Coronary artery (tissue), 2 donors: ENCODE results near the gene PTOV1.

ENCODE experiments used
- DNase-seq: peaks from one replicate; pipeline ENCODE4 v3.0.0-alpha.2; 2017; ENCODE audit warnings: low spot score
- H3K27ac ChIP-seq, 2 donors: fragments of 200-600 bp; sonication (generic); one replicate each; pipeline ENCODE4 v1.5.1; 2016 to 2019
- H3K4me3 ChIP-seq: fragments of 200-600 bp; sonication (generic); 2 replicates; pipeline ENCODE4 v1.5.1; 2016; ENCODE audit warnings: mild to moderate bottlenecking, moderate library complexity
- TF ChIP-seq, protein P1 (sequence below): fragments of 200-600 bp; sonication (generic); IDR thresholded peaks from one replicate; pipeline ENCODE4 v1.5.1; 2019; ENCODE audit warnings: antibody characterized with exemption

Gene PTOV1

GRCh38 chr19:49876422-49877019 is 25.6 kb downstream of the PTOV1 start:
- H3K27ac ChIP-seq, result peak overlapping the region; percentile 99 to 100
- H3K4me3 ChIP-seq, result peak overlapping the region; percentile 94
- TF ChIP-seq, protein P1, sequence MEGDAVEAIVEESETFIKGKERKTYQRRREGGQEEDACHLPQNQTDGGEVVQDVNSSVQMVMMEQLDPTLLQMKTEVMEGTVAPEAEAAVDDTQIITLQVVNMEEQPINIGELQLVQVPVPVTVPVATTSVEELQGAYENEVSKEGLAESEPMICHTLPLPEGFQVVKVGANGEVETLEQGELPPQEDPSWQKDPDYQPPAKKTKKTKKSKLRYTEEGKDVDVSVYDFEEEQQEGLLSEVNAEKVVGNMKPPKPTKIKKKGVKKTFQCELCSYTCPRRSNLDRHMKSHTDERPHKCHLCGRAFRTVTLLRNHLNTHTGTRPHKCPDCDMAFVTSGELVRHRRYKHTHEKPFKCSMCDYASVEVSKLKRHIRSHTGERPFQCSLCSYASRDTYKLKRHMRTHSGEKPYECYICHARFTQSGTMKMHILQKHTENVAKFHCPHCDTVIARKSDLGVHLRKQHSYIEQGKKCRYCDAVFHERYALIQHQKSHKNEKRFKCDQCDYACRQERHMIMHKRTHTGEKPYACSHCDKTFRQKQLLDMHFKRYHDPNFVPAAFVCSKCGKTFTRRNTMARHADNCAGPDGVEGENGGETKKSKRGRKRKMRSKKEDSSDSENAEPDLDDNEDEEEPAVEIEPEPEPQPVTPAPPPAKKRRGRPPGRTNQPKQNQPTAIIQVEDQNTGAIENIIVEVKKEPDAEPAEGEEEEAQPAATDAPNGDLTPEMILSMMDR, result no peak
- peak; percentile 99 for DNase-seq

- TF ChIP-seq, protein P1, result no peak
- peak within 1 kb of the TSS; percentile 99 to 100 for H3K27ac ChIP-seq
- peak within 1 kb of the TSS; percentile 94 for H3K4me3 ChIP-seq
- peak; percentile 100 for DNase-seq
Observed at GRCh38 chr19:49877020-49877878, 26.3 kb downstream of the PTOV1 start, which contains the start of the genes AKT1S1 and TBC1D17. Gene AKT1S1 (minus strand): TSS chr19:49877355. CDS start chr19:49873295, 4,060 bp downstream. Gene TBC1D17 (plus strand): TSS chr19:49877702. CDS start chr19:49877724, 22 bp downstream.

- DNase-seq, result peak; percentile 99
- TF ChIP-seq, protein P1, result no peak
- H3K27ac ChIP-seq, result peak overlapping the region; percentile 99 to 100
- H3K4me3 ChIP-seq, result peak overlapping the region; percentile 94
Observed at GRCh38 chr19:49877879-49878743, 27.2 kb downstream of the PTOV1 start.

DNA sequence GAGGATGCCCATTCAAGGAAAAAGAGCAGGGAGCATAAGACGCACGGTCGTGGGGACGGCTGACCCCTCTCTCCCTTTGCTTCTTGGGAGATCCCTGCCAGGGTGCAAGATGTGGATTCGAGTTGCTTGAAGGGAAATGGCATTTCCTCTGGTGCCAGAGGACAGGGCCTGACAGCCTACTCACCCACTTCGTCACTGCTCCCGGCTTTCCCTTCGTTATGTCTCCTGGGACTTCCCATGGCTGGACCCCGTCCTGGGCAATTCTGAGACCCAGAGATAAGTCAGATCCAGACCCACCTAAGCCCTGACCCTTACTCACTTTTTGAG is 27.7 kb downstream of the PTOV1 start:
- TF ChIP-seq, protein P1, result no peak
- H3K4me3 ChIP-seq, result peak overlapping the region; percentile 94
- H3K27ac ChIP-seq, result peak overlapping the region; percentile 99 to 100
- no peak for DNase-seq

GRCh38 chr19:49879243-49879963 is 28.4 kb downstream of the PTOV1 start:
- DNase-seq, result no peak
- TF ChIP-seq, protein P1, result no peak
- no peak overlapping the region for H3K4me3 ChIP-seq
- no peak overlapping the region for H3K27ac ChIP-seq

DNA sequence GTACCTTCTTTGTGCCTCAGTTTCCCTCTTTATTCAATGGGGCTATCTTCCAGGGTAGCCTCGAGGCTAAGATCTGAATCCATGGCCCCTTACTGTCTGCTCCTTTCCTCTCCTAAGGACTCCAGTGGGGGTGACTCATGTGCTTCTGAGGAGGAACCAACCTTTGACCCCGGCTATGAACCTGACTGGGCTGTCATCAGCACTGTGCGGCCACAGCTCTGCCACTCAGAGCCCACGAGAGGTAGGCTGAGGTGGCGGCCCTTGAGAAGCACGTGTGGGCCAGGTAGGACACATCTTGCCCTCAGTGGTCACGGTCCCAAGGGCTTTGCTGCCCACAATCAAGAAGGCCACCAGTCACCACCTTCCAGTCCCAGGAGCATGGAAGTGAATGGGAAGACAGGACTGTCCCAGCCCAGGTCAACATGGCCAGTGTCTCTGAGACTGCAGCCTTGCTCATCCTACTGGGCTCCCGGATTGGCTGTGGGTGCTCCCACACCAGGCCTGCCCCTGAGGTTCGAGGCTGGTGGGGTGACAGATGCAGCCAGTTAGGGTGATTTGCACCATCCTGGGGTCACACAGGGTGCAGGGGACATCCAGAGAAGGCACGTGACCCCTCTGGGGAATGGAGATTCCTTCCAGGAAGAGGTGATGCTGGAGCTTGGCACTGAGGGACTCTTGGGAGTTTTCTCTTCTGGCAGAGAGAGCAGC is 29.4 kb downstream of the PTOV1 start:
- no peak overlapping the region for H3K27ac ChIP-seq
- TF ChIP-seq, protein P1, result no peak
- no peak overlapping the region for H3K4me3 ChIP-seq
- DNase-seq, result no peak
